Ovary (tissue), 3 donors: ENCODE results near the gene IKZF1.

Experiments
- CTCF ChIP-seq, 3 donors: fragments of 450-650 bp in 2 of 3; fragments of 200-600 bp in 1 of 3; IDR thresholded peaks; one replicate each; pipeline versions ENCODE4 v1.5.1 to v1.8.0; 2016 to 2022; ENCODE audit warnings: antibody characterized with exemption in 3 of 3, mild to moderate bottlenecking in 1 of 3
- EP300 ChIP-seq: sonication (generic); formaldehyde crosslinking; IDR thresholded peaks from one replicate; pipeline ENCODE4 v1.6.1; 2017; ENCODE audit warnings: antibody characterized with exemption
- donor health status: DM: no; HTN: no; CAD: no.

GRCh38 chr7:50285269-50285668 lies 19.2 kb upstream of the IKZF1 start:
- TF ChIP-seq CTCF (IDR thresholded peaks at IDR 0.05) (no peak), EP300 (no peak)
